Endothelial cell of umbilical vein (primary cell): Measurements from ENCODE around the gene H1-8.

Experiments
- EZH2 ChIP-seq: IDR thresholded peaks from 2 replicates; pipeline ENCODE4 v1.6.1; 2012; ENCODE audit warnings: borderline replicate concordance, low read depth, mild to moderate bottlenecking, moderate library complexity, low read length, inconsistent platforms; ENCODE audit not compliant: severe bottlenecking
- FOS ChIP-seq: IDR thresholded peaks from 2 replicates; pipeline ENCODE4 v1.6.1; 2011; ENCODE audit warnings: mild to moderate bottlenecking, low read length, moderate library complexity, borderline replicate concordance; ENCODE audit not compliant: insufficient read depth
- GATA2 ChIP-seq: IDR thresholded peaks from 2 replicates; pipeline ENCODE4 v1.7.0; 2011; ENCODE audit warnings: low read depth, mild to moderate bottlenecking, moderate library complexity, mixed read lengths, low read length; ENCODE audit not compliant: insufficient read length, insufficient read depth
- JUN ChIP-seq: IDR thresholded peaks from 2 replicates; pipeline ENCODE4 v1.6.1; 2011; ENCODE audit warnings: borderline replicate concordance, low read depth; ENCODE audit not compliant: insufficient read length, insufficient read depth
- MAX ChIP-seq: IDR thresholded peaks from 2 replicates; pipeline ENCODE4 v1.6.1; 2011; ENCODE audit not compliant: insufficient read depth, insufficient read length
- MYC ChIP-seq: IDR thresholded peaks from one replicate; pipeline ENCODE4 v1.6.1; 2011; ENCODE audit warnings: mild to moderate bottlenecking, low read depth, low read length
- POLR2A ChIP-seq: IDR thresholded peaks from 2 replicates; pipeline ENCODE4 v1.6.1; 2012; ENCODE audit warnings: low read depth, mild to moderate bottlenecking, control low read depth, low read length
- POLR2AphosphoS5 ChIP-seq: IDR thresholded peaks from 2 replicates; pipeline ENCODE4 v1.6.1; 2012; ENCODE audit warnings: low read depth, mild to moderate bottlenecking, control low read depth, low read length, moderate library complexity; ENCODE audit not compliant: insufficient read depth
- TF ChIP-seq, protein P1 (sequence below), 2 donors: IDR thresholded peaks; 1 replicate in 1 of 2; 2 replicates in 1 of 2; pipeline ENCODE4 v1.5.1; 2011; ENCODE audit warnings: low read length in 2 of 2, mild to moderate bottlenecking in 2 of 2, moderate library complexity in 2 of 2, control low read depth in 1 of 2, inconsistent platforms in 1 of 2, low read depth in 1 of 2; ENCODE audit not compliant: insufficient read depth in 1 of 2; ENCODE audit errors: extremely low read depth in 1 of 2

GRCh38 chr3:129572603-129573002, 29.6 kb downstream of the H1-8 start:
- TF ChIP-seq POLR2A, result no peak
- TF ChIP-seq, protein P1, sequence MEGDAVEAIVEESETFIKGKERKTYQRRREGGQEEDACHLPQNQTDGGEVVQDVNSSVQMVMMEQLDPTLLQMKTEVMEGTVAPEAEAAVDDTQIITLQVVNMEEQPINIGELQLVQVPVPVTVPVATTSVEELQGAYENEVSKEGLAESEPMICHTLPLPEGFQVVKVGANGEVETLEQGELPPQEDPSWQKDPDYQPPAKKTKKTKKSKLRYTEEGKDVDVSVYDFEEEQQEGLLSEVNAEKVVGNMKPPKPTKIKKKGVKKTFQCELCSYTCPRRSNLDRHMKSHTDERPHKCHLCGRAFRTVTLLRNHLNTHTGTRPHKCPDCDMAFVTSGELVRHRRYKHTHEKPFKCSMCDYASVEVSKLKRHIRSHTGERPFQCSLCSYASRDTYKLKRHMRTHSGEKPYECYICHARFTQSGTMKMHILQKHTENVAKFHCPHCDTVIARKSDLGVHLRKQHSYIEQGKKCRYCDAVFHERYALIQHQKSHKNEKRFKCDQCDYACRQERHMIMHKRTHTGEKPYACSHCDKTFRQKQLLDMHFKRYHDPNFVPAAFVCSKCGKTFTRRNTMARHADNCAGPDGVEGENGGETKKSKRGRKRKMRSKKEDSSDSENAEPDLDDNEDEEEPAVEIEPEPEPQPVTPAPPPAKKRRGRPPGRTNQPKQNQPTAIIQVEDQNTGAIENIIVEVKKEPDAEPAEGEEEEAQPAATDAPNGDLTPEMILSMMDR (IDR thresholded peaks at IDR 0.05; ENCODE audit: extremely low read depth in 1 of 2, insufficient read depth in 1 of 2, low read depth in 1 of 2, low read length in 2 of 2), result no peak
- TF ChIP-seq GATA2, result no peak
- no peak for TF ChIP-seq EZH2
- no peak for TF ChIP-seq POLR2AphosphoS5
- TF ChIP-seq JUN, result no peak
- TF ChIP-seq MYC, result no peak
- no peak for TF ChIP-seq MAX
- TF ChIP-seq FOS, result no peak
